HG03460 (cell line): ENCODE data around the gene ARHGAP8.
"Not testable (repeated sequence)": the region's sequence is repeated elsewhere in the genome, so short reads cannot be mapped to it uniquely, and the experiment has no call there.

Experiments
- ATAC-seq: cut with Tn5 transposase; IDR thresholded peaks from one replicate; pipeline ENCODE4 v1.9.1; 2021; ENCODE audit not compliant: unreplicated experiment

ARHGAP8 gene

DNA sequence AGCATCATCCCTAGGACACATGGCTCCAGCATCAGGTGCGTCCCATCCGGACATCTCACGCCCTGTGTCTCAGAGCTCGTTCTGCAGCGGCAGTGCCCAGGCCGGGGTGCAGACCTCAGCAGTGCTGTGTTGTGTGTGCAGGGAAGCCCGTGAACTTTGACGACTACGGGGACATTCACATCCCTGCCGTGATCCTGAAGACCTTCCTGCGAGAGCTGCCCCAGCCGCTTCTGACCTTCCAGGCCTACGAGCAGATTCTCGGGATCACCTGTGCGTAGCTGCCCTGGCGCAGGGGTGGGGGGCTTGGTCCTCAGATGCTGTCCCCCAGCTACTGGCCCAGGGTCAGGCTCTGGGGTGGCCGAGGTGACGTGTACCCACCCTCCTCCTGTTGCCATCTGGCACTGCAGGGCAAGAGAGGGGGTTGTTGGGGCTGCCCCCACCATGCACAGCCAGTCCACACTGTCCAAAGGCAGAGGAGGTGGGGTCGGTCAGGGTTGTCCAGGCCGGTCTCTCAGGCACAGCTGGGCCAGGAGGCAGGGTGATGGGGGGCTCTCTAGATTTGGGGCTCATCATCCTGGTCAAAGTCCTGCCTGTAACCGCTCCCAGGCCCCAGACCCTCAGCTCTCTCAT is 96.5 kb downstream of the ARHGAP8 start:
- no peak for ATAC-seq

DNA sequence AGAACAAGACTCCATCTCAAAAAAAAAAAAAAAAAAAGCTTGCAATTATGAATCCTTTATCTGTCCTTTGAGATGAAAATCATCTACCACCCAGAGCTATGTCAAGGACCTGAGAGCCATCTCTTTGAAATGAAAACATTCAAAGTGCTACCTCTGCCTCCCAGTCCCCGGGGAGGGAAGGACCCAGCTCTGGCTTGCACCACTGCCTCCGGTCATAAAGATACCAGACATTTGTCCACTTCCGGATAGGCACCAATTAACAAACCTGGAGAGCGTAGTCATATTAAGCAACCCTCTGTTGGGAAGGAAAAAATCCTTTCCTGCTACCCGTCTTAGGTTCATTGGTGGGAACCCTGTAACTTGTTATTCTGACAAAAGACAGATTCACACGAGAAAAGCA is 98.6 kb downstream of the ARHGAP8 start:
- no peak for ATAC-seq

DNA sequence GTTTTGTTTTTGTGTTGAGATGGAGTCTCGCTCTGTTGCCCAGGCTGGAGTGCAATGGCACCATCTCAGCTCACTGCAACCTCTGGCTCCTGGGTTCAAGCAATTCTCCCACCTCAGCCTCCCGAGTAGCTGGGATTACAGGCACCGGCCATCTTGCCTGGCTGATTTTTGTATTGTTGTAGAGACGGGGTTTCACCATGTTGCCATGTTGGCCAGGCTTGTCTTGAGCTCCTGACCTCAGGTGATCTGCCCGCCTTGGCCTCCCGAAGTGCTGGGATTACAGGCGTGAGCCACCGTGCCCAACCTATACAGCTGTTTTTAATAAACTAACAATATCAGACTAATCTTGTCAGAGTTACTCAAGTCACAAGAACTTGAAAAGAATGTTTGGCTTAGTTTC is 102.3 kb downstream of the ARHGAP8 start:
- ATAC-seq: not testable (repeated sequence)

DNA sequence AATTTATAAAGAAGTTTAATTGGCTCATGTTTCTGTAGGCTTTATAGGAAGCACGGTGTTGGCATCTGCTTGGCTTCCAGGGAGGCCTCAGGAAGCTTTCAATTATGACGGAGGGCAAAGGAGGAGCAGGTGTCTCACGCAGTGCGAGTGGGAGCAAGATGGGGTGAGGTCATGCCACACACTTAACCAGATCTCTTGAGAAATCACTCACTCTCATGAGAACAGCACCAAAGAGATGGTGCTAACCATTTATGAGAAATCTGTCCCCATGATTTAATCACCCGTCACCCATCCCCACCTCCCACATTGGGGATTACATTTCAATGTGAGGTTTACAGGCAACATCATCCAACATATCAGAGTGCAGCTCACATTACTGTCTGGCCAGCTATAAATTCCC is 103.5 kb downstream of the ARHGAP8 start:
- ATAC-seq: no peak

DNA sequence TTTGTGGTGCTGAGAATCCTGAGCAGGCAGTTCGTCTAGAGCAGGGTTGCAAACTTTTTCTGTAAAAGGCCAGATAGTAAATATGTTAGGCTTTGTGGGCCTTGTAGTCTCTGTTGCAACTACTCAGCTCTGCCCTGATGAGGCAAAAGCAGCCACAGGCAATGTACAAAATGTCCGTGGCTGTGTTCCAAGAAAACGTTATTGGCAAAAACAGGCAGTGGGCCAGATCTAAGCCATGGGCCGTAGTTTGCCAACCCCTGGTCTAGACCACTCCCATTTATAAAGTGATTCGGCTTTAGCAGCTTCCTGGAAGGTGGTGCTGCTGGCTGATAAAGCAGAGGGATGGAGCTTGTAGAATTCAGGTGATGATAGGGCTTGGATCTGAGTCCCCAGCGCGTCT is 106.4 kb downstream of the ARHGAP8 start:
- ATAC-seq: not testable (repeated sequence)

DNA sequence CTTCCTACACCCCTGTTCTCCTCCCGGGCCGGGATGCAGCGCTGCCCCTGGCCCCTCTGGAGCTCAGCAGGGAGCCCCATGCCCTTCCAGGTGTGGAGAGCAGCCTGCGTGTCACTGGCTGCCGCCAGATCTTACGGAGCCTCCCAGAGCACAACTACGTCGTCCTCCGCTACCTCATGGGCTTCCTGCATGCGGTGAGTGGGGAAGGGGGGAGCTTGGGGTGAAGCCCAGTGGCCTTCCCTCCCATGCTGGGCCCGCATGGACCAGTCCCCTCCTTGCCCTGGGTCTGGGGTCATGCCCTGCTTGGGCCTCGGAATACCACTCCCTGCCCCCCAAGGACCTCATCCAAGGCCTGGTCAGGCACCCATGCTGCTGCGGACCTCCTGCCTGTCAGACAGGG is 107.3 kb downstream of the ARHGAP8 start:
- ATAC-seq: no peak

DNA sequence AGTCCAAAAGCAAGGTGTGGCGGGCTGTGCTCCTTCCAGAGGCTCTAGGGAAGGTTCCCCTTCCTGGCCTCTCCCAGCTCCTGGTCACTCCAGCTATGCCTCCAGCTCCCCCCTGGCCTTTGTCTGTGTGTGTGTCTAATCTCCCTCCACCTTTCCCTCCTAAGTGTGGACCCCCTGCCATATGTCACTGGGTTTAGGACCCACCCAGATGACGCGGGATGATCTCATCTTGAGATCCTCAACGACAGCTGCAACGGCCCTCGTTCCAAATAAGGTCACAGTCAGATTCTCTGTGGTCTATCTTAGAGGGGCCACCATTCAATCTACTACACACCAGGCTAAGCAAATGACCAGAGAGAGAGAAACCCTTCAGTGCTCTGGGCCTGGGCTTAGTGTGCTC is 107.9 kb downstream of the ARHGAP8 start:
- ATAC-seq: no peak

DNA sequence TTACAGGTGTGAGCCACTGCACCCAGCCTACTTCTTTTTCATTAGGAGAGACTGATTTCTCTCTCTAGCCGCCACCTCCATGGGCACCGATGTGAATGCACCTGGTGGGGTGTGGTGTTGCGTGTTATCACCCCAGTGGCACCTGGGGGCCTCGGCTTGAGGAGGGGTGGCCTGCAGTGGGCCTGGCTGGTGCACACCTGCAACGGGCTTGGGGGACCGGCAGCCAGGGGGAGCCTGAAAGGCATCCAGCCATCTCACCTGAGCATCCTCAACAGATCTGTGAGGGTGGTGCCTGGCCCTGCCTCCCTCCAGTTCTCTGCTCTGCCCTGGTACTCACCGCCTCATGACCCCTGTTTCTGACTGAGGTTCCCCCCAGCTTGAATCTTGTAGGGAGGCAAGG is 108.9 kb downstream of the ARHGAP8 start:
- ATAC-seq: no peak

DNA sequence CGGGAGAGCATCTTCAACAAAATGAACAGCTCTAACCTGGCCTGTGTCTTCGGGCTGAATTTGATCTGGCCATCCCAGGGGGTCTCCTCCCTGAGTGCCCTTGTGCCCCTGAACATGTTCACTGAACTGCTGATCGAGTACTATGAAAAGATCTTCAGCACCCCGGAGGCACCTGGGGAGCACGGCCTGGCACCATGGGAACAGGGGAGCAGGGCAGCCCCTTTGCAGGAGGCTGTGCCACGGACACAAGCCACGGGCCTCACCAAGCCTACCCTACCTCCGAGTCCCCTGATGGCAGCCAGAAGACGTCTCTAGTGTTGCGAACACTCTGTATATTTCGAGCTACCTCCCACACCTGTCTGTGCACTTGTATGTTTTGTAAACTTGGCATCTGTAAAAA is 109.9 kb downstream of the ARHGAP8 start:
- no peak for ATAC-seq

DNA sequence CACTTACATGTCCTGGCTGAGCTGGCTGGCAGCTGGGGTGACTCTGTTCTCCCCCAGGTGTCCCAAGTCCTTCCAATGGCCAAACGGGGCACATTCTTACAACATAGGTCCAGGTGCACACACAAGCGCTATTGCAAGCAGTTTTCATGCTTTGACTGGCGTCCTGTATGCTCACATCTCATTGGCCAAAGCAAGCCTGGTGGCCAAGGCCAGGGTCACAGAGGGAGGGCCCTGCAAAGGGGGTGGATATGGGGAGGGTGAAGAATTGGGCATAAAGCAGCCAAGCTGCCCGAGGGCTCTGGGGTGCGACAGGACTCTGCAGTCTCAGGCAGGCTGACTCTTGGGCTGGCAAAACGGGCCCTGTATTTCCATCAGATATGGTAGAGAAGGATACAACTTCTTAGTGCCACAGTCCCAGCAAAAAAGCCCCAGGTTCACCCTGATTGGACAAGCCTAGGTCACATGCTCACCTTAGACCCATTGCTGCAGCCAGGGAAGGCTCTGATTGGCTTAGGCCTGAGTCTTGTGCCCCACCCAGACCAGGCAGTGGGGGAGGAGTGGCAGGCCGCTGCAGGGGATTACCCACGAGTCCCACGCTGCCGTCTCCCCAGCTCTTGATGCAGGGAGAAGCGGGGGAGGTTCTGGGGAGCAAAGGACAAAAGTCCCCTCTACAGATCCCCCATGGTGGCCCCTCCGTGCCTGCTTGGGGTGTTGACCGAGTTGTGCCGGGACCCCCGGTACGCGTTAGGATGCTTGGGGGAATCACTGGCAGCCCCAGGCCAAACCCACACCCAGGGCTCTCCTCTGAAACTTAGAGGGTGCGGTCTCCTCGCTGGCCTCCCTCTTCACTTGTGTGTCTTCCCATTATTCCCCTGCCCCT is 110.8 kb downstream of the ARHGAP8 start:
- no peak for ATAC-seq

DNA sequence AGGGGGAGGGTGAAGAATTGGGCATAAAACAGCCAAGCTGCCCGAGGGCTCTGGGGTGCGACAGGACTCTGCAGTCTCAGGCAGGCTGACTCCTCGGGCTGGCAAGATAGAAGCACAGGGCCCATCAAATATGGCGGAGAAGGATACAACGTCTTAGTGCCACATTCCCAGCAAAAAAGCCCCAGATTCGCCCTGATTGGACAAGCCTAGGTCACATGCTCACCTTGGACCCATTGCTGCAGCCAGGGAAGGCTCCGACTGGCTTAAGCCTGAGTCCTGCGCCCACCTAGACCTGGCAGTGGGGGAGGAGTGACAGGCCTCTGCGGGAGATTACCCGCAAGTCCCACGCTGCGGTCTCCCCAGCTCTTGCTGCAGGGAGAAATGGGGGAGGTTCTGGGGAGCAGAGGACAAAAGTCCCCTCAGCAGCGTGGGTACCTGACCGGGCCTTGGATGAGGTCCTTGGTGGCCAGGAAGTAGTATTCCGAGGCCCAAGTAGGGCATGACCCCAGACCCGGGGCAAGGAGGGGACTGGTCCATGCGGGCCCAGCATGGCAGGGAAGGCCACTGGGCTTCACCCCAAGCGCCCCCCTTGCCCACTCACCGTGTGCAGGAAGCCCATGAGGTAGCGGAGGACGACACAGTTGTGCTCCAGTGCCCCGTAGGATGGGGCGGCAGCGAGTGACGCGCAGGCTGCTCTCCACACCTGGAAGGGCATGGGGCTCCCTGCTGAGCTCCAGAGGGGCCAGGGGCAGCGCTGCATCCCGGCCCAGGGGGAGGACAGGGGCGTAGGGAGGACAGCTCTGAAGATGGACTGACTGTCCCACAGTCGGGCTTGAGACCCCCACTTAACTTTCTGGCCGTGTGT is 113.0 kb downstream of the ARHGAP8 start:
- ATAC-seq: no peak

DNA sequence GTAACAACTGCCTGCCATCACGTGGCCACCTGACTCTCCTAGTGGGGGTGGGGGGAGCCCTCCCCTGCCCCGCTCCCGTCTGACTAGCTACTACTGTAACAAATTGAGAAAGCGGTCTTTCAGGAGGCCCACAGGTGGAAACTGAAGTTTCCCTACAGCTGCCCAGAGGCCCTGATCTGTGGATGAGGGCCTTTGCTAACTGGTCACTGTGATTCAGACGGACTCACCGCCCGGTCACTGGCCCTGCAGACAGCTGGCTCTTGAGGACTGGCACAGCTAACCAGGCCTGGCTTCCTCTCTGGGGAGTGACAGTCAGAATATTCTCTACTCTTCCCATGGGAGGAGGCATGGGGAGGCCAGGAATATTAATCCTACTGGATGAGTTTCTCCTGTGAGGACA is 116.8 kb downstream of the ARHGAP8 start:
- no peak for ATAC-seq

DNA sequence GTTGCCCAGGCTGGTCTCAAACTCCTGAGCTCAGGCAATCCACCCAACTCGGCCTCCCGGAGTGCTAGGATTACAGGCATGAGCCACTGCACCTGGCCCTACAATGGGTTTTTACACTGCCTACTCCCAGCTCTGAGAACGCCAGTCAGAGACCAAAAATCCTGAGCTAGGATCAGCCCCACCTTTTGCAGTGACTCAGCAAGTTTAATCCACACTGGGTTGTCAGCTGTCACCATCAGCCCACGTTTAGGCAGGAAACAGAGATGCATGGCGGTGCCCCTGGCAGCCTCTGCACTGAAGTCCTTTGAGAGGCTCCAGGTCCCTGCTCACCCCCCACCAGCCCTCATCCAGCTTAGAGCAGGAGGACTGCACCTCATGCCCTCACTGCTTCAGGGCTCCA is 117.6 kb downstream of the ARHGAP8 start:
- no peak for ATAC-seq

DNA sequence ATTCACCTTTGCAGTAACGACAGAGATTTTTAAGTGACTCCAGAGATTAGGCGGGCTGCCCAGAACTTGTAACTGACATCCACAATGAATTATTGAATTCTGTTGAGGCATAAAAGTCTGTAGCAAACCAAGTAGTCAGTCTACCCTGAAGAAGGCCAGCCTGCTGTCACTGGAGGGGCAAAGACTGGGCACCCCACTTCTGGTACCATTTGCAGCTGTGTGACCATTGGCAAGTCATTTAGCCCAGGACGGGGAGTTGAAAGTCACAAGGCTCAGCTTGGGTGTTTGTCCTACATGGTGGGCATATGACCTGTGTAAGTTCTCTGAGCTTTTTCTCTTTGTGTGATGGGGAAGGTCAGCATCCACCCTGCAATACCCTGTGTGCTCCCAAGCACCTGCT is 119.4 kb downstream of the ARHGAP8 start:
- no peak for ATAC-seq

DNA sequence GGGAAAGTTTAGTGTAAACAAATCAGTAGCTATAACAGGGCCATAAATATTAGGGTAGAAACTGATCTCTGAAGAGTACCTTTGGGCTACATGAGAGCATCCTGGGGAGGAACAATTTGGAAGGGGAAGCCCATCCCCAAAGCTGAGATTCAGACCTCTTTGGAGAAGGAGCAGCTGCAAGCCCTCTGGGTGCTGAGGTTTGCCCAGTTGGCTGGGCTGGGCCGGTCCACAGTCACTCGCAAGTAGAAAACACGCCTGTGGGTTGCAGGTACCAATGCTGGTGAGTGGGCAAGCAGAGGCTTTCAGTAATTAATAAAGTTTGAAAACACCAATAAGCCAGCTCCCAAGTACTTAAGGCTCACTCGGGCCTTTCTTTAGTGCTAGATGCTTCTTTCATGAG is 124.5 kb downstream of the ARHGAP8 start:
- ATAC-seq: no peak

DNA sequence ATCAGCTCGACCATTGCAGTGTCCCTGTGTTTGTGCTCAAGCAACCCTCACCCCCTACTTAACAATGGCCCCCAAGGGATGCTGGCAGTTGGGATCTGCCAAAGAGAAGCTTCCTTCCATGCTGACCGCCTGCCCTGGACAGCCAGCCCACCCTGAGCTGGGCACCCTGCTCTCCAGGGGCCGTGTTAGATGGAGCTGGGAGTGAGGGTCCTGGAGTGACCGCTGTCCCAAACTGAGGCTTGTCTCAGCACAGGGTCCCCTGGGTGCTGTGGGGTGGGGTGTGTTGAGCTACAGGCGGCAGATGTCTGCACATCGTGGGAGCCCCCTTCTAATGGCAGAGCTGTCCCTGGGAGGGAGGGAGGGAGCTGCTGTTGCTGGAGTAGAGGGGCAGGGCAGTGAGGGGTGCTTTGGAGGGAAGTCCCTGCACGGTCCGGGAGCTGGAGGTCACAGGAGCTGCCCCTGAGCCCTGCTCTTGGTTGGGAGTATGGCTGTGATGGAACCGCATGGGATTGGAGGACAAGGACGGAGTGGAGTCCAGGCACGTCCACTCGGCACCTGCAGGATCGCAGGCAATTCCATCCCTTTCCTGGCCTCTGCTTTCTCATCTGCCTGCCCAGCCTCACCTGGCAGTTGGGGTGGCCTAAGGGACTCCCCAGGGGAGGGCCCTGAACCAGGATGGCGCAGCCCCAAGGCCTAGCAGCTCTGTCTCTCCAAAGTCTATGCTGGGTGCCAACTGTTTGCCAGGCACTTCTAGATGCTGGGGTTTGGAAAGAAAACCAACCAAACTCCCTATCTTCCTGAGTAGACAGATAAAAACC is 126.3 kb downstream of the ARHGAP8 start:
- no peak for ATAC-seq

DNA sequence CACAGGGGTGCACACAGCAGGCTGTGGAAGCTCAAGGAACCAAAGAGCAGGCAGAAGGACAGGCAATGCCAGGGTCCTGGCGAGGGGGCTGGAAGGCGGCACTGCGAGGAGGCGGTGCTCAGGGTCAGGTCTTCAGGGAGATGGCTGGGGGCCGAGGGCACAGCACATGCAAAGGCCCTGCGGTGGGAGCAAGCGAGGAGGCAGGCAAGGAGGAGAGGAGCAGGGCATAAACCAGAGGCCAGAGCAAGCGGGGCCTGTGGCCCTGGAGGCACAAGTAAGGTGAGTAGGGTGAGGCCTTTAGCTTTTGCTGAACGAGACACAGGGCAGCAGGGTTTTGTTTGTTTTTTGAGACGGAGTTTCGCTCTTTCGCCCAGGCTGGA is 126.9 kb downstream of the ARHGAP8 start:
- ATAC-seq: no peak

DNA sequence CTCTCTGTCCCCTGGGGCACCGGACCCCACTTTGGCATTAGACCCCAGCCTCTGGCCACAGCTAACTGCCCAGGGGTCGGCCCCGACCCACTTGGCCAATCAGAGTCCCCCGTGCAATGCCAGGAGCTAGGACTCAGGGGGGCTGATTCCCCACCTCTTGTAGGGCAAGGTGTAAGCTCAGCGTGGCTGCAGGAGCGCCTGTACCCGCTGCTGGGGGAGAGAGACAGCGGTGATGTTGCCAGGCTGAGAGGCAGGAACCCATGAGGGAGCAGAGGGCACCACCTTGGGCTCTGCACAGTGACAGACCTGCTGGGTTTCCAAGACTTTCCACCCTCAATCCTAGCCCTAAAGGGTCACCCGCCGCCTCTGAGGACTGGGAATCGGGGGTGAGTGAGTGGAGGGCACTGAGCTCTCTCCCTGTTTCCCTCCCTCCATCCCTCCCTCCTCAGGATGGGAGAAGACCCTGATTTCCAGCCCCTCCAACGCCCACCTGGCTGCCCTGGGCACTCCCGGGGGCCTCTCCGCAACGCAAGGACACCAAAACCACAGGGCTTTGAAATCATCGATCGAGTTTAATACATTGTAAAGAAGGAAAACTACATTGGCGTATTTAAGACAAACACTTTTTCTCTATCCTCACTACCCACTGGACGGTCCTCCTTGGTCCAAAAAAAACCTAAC is 128.4 kb downstream of the ARHGAP8 start:
- ATAC-seq: no peak

DNA sequence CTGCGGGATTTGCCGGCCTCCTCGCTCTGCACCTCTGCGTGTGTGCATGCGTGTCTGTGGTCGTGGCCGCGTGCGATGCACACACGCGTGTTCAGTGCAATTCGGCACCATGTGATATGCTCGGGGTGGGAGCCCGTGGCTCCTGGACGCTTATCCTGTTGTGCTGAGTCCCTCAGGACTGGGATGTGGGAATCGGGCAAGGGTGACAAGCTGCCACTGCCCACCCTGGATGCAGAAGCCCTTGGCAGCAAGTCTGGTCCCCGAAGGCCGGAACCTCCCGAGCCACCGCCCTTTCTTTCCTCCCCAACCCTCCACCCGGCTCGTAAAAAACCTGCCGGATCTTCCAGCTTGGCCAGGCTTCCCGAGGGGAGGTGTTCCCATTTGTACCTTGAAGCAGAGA is 129.2 kb downstream of the ARHGAP8 start:
- no peak for ATAC-seq

DNA sequence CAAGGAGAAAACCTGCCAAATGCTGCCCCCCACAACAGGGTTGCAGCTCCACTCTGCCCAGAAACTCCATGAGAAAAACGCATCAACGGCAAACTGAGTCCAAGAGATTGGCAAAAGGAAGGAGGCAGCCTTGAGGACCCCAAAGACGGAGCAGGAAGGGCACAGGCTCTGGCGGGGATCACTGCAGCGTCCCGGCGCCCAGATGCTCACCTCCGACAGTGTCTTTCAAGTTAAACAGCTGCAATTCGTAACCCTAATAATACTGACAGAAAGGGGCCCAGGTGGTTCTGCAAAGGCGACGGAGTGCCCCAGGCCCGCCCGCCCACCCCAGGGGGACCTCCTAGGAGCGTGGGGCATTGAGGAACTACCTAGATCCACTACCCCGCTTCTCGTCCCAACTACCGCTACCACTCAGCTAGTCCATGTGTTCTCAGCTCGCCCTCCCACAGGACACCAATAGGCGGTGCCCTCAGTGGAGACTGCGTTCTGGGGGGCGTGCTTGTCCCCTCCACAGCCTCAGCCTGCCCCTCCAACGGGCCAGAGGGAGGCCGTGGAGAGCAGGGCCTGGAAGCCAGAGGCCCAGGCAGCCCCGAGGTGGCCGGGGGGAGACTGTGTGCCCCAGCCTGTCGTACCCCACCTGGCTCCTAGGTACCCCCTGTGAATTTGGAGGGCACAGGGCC is 130.0 kb downstream of the ARHGAP8 start:
- ATAC-seq: no peak
